Mesothelial cell of epicardium (in vitro differentiated cells): ENCODE data around the gene BTAF1. TPM values are rescaled to one million over a fixed set of nuclear protein-coding genes. Genes with fewer than 3 reads are reported as not detected.

Experiments used
- DNase-seq, 2 experiments: peaks; one replicate each; pipeline ENCODE4 v3.0.0; 2021; ENCODE audit warnings: low spot score in 2 of 2; ENCODE audit not compliant: unreplicated experiment in 2 of 2
- H3K27ac Mint-ChIP-seq: 2 replicates; pipeline ENCODE4 v1.8.0; 2021; ENCODE audit warnings: mixed read lengths
- H3K27me3 Mint-ChIP-seq: 2 replicates; pipeline ENCODE4 v1.8.0; 2021; ENCODE audit warnings: low read depth, mixed read lengths
- H3K36me3 Mint-ChIP-seq: 2 replicates; pipeline ENCODE4 v1.8.0; 2021; ENCODE audit warnings: mixed read lengths
- H3K4me1 Mint-ChIP-seq: 2 replicates; pipeline ENCODE4 v1.8.0; 2021; ENCODE audit warnings: mixed read lengths
- H3K4me3 Mint-ChIP-seq: 2 replicates; pipeline ENCODE4 v1.8.0; 2021; ENCODE audit warnings: mild to moderate bottlenecking, moderate library complexity, mixed read lengths
- H3K9me3 Mint-ChIP-seq: 2 replicates; pipeline ENCODE4 v1.8.0; 2021; ENCODE audit warnings: mixed read lengths
- total RNA-seq: library from RNA; stranded (reverse); gene quantifications from 3 replicates; pipeline ENCODE4 v1.2.1, GENCODE V29; 2021
- TF ChIP-seq, protein P1 (sequence below): fragments of 200-600 bp; sonication (generic); IDR thresholded peaks from one replicate; pipeline ENCODE4 v1.5.0; 2021; ENCODE audit warnings: antibody characterized with exemption; ENCODE audit not compliant: unreplicated experiment

The BTAF1 gene
- total RNA-seq, 1 donor from 2014 or later = 54.2 TPM

DNA sequence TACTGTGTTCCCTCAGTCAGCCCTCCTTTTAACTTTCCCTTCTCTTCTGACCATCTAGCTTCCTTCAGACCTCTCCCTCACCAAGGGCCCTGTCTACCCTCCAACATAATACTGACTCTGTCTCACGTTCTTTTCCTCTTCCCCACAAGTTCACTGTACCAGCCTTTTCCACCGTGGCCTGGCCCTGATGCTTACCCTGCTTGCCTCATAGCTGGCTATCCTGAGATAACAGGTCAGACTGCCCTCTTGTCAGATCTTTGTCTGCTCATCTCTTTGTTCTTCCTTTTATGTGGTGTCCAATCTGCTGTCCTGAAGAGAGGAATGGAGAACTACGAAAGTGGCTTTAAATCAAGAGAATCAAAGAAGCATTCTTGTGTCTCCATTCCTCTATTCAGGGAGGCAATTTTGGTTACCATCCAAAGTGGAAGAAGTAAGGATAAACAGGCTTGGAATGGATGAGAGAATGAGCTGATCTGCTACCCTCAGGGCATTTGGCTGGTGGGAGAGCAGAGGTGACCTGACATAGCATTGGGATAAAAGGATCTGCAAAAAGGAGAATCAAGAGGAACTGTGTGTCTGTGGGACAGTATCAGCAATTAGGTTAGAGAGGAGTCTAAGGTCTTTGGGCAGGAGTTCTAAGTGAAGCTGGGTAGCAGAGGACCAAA, 8.1 kb downstream of the BTAF1 start:
- Mint-ChIP-seq H3K27ac (peak overlapping the region; percentile 11), H3K36me3 (peaks cover 25% of the 10 kb centered on the region), H3K9me3 (peaks cover 10% of the 10 kb centered on the region), H3K4me3 (no peak overlapping the region), H3K4me1 (peaks cover 17% of the 10 kb centered on the region), H3K27me3 (no peaks in the 10 kb centered on the region)
- no peak for DNase-seq
- TF ChIP-seq, protein P1, sequence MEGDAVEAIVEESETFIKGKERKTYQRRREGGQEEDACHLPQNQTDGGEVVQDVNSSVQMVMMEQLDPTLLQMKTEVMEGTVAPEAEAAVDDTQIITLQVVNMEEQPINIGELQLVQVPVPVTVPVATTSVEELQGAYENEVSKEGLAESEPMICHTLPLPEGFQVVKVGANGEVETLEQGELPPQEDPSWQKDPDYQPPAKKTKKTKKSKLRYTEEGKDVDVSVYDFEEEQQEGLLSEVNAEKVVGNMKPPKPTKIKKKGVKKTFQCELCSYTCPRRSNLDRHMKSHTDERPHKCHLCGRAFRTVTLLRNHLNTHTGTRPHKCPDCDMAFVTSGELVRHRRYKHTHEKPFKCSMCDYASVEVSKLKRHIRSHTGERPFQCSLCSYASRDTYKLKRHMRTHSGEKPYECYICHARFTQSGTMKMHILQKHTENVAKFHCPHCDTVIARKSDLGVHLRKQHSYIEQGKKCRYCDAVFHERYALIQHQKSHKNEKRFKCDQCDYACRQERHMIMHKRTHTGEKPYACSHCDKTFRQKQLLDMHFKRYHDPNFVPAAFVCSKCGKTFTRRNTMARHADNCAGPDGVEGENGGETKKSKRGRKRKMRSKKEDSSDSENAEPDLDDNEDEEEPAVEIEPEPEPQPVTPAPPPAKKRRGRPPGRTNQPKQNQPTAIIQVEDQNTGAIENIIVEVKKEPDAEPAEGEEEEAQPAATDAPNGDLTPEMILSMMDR = no peak

DNA sequence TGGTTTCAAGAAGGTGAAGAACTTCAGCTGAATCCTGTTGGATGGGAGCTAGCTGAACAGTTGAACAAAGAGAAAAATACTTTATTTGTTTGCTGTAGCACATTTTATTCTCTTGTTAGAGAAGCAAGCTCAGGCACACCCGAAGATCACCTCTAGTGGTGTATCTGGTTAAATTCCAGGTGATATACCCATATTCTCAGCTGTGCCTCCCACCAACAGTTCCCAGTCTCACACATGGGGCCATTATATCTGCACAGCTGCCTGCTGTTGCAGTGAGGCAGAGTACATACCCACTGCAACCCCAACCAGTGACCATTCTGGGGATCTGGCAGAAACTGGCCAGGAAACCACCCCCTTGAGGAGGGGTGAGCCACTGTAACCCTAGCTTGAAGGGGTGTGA, 9.2 kb downstream of the BTAF1 start:
- Mint-ChIP-seq H3K4me1 (peaks cover 14% of the 10 kb centered on the region), H3K4me3 (no peak overlapping the region), H3K9me3 (peaks cover 10% of the 10 kb centered on the region), H3K36me3 (peaks cover 32% of the 10 kb centered on the region), H3K27me3 (no peaks in the 10 kb centered on the region), H3K27ac (no peak overlapping the region)
- DNase-seq = no peak
- TF ChIP-seq, protein P1 = no peak

DNA sequence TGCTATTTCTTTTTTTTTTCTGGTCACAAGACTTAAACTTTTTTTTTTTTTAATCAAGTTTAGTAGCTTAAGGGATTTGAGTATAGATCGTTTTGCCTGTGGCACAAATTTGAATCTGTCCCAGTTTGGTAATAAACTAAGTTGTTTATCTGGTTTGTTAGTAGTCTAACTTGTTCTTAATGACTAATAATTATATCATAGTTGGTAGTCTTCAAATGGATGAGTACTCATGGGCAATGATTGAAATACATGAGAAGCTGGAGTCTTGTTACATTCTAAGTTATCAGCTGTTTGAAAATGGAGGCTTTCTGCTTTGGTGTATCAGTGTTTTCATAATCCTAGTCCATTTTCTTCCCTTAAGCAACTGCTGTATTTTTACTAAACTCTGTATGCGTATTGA, 12.3 kb downstream of the BTAF1 start:
- no peak overlapping the region for H3K4me3 Mint-ChIP-seq
- peaks cover 10% of the 10 kb centered on the region for H3K4me1 Mint-ChIP-seq
- H3K9me3 Mint-ChIP-seq = peaks cover 10% of the 10 kb centered on the region
- H3K36me3 Mint-ChIP-seq = peaks cover 34% of the 10 kb centered on the region
- TF ChIP-seq, protein P1 = no peak
- no peak overlapping the region for H3K27ac Mint-ChIP-seq
- no peak for DNase-seq
- no peaks in the 10 kb centered on the region for H3K27me3 Mint-ChIP-seq

DNA sequence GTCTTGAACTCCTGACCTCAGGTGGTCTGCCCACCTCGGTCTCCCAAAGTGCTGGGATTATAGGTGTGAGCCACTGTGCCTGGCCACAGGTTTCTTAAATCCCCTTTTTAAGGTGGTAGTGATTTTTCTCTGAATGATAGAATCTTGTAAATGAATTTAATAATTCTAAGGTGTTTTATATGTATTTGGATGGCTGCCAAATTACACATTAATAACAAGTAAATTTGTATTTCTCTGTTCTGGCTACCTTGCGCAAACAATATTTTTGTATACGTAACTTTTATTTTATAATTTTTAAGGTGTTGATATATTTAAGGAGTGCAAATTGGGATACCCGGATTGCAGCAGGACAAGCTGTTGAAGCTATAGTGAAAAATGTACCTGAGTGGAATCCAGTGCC, 16.1 kb downstream of the BTAF1 start:
- no peak overlapping the region for H3K4me3 Mint-ChIP-seq
- no peaks in the 10 kb centered on the region for H3K27me3 Mint-ChIP-seq
- TF ChIP-seq, protein P1 = no peak
- peaks cover 3% of the 10 kb centered on the region for H3K4me1 Mint-ChIP-seq
- H3K9me3 Mint-ChIP-seq = peaks cover 7% of the 10 kb centered on the region
- H3K27ac Mint-ChIP-seq = no peak overlapping the region
- no peak for DNase-seq
- H3K36me3 Mint-ChIP-seq = peaks cover 39% of the 10 kb centered on the region

DNA sequence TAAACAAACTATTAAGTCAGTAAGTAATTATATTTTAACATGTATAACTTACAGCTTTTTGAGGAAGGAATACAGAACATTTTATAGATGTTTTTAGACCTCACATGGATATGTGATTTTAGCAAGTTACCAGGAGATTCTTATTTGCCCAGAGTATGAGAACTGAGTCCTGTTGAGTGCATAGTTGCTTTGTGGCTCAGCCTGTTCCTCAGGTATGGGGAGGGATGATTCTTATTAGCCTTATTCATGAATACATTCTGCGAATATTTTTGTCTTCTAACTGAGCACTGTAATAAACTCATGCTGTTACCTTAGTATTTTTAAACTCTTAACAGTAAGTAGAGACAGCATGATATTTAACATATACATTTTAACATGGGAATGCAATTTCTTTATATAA, 17.9 kb downstream of the BTAF1 start:
- no peak for DNase-seq
- no peak overlapping the region for H3K4me3 Mint-ChIP-seq

More for the DNA sequence above, 17.9 kb downstream of the BTAF1 start:
- Mint-ChIP-seq H3K27me3 (no peaks in the 10 kb centered on the region), H3K4me1 (peaks cover 3% of the 10 kb centered on the region), H3K27ac (no peak overlapping the region), H3K9me3 (no peaks in the 10 kb centered on the region), H3K36me3 (peaks cover 36% of the 10 kb centered on the region)
- TF ChIP-seq, protein P1 = no peak
